ENCODE data around the gene ZNF611. TPM values are rescaled to one million over a fixed set of nuclear protein-coding genes. Genes with fewer than 3 reads are reported as not detected.
"Not testable (repeated sequence)": the region's sequence is repeated elsewhere in the genome, so short reads cannot be mapped to it uniquely, and the experiment has no call there.

Gene ZNF611
- total and polyA plus RNA-seq, 10 of the 15 experiments (the other 5 are each of a cell fraction or from before 2014, with no cell fraction given) = 1.4 to 16.8 (median 7.6) TPM

DNA sequence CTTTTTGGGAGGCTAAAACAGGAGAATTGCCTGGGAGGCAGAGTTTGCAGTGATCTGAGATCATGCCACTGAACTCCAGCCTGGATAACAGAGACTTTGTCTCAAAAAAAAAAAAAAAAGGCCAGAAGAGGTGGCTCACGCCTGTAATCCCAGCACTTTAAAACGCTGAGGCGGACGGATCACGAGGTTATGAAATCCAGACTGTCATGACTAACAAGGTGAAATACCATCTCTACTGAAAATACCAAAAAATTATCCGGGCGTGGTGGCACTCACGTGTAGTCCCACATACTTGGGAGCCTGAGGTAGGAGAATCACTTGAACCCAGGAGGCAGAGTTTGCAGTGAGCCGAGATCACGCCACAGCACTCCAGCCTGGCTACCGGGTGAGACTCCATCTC, 39.9 kb downstream of the ZNF611 start:
- intact Hi-C loops (cut with micrococcal nuclease; ENCODE audit: unreplicated experiment) = loop anchor here (5.0 kb wide), 3 partner anchors 37 to 93 kb away; partner anchors contain the start of gene ZNF600
- CTCF ChIA-PET = no interaction called here
- POLR2A ChIA-PET = interaction anchor here (0.8 to 0.9 kb wide), 2 partner anchors 21 to 56 kb away, joined by 3 to 5 read pairs; no protein-coding TSS in a partner anchor
- RAD21 ChIA-PET (ENCODE audit: unreplicated experiment) = interaction anchor here (0.8 kb wide), 1 partner anchor 14 kb away, joined by 4 read pairs; no protein-coding TSS in a partner anchor
- Histone ChIP-seq H4K20me1 (ENCODE audit: control insufficient read depth, insufficient read depth) (no peaks in the 10 kb centered on the region), H3K4me1 (ENCODE audit: control insufficient read depth, insufficient read depth, low read length) (peaks cover 7% of the 10 kb centered on the region), H3K4me2 (ENCODE audit: control insufficient read depth, insufficient read depth) (no peak overlapping the region), H3K79me2 (ENCODE audit: control insufficient read depth, insufficient read depth, low read length) (peaks cover 2% of the 10 kb centered on the region), H3K9ac (ENCODE audit: control insufficient read depth, insufficient read depth, low read length) (no peak overlapping the region), H3K4me3 (no peak overlapping the region), H3K36me3 (ENCODE audit: control insufficient read depth in 2 of 2, insufficient read depth in 2 of 2, low read length in 1 of 2) (no peaks in the 10 kb centered on the region), H3K27me3 (replicated peaks in 1 of 2; ENCODE audit: control insufficient read depth in 2 of 2, insufficient read depth in 2 of 2, low read length in 1 of 2) (no peaks in the 10 kb centered on the region), H3K27ac (ENCODE audit: control insufficient read depth, insufficient read depth) (no peak overlapping the region), H3K9me3 (replicated peaks; ENCODE audit: control insufficient read depth, insufficient read depth, low read length) (no peaks in the 10 kb centered on the region; the same call in none of the 3 replicates), H2AFZ (ENCODE audit: control insufficient read depth, low read depth, low read length) (no peak overlapping the region)
- FAIRE-seq = no peak
- BruUV-seq (replicated peaks) = no TSS peak
- DNase-seq (ENCODE audit: low read depth, low spot score) = no peak
- WGBS (ENCODE audit: insufficient coverage, insufficient replicate concordance, low lambda C conversion rate, missing lambda C conversion rate) = 87% methylated on average over 10 of the region's 11 CpGs
- in situ Hi-C loops (cut with MboI) = no loop called here
- TF ChIP-seq TCF7 (IDR thresholded peaks at IDR 0.05; ENCODE audit: borderline replicate concordance) (no peak), NRF1 (conservative IDR thresholded peaks at IDR 0.05; ENCODE audit: low read depth, low read length) (no peak), SMAD5 (IDR thresholded peaks at IDR 0.05; ENCODE audit: low read depth) (no peak), ZBTB33 (IDR thresholded peaks at IDR 0.05) (no peak)
- no peak for ATAC-seq
- SMC1A ChIA-PET (ENCODE audit: uncharacterized antibody, unreplicated experiment) = no interaction called here

GRCh38 chr19:52694281-52694680, 40.6 kb downstream of the ZNF611 start:
- BruUV-seq (replicated peaks); H3K4me1 ChIP-seq (ENCODE audit: control insufficient read depth, insufficient read depth, low read length); ATAC-seq; FAIRE-seq; DNase-seq (ENCODE audit: low read depth, low spot score); H3K79me2 ChIP-seq (ENCODE audit: control insufficient read depth, insufficient read depth, low read length); H4K20me1 ChIP-seq (ENCODE audit: control insufficient read depth, insufficient read depth); H3K9me3 ChIP-seq (replicated peaks; ENCODE audit: control insufficient read depth, insufficient read depth, low read length); H3K4me3 ChIP-seq; H3K27me3 ChIP-seq (replicated peaks in 1 of 2; ENCODE audit: control insufficient read depth in 2 of 2, insufficient read depth in 2 of 2, low read length in 1 of 2); H3K36me3 ChIP-seq (ENCODE audit: control insufficient read depth in 2 of 2, insufficient read depth in 2 of 2, low read length in 1 of 2); SMC1A ChIA-PET (ENCODE audit: uncharacterized antibody, unreplicated experiment); in situ Hi-C loops (cut with MboI); H3K27ac ChIP-seq (ENCODE audit: control insufficient read depth, insufficient read depth); H3K9ac ChIP-seq (ENCODE audit: control insufficient read depth, insufficient read depth, low read length); H2AFZ ChIP-seq (ENCODE audit: control insufficient read depth, low read depth, low read length); POLR2A ChIA-PET; H3K4me2 ChIP-seq (ENCODE audit: control insufficient read depth, insufficient read depth): not testable (repeated sequence)
- TF ChIP-seq IKZF2 (IDR thresholded peaks at IDR 0.05) (peak in 1 of 2 experiments; percentile 40; a peak in 1 of 4 replicates), IKZF1 (conservative IDR thresholded peaks at IDR 0.05) (0 out of 2 replicates have a peak, but pooled peaks have one; percentile 16), MTA2 (IDR thresholded peaks at IDR 0.05; ENCODE audit: low read depth) (peak; percentile 39; the same call in 1 of the 2 replicates), SPI1 (IDR thresholded peaks at IDR 0.05; ENCODE audit: borderline replicate concordance, insufficient read depth, low read depth, low read length) (peak; percentile 44; the same call in 1 of the 2 replicates)
- intact Hi-C loops (cut with micrococcal nuclease; ENCODE audit: unreplicated experiment) = loop anchor here (5.0 kb wide), 3 partner anchors 38 to 93 kb away; partner anchors contain the start of gene ZNF600
- WGBS (ENCODE audit: insufficient coverage, insufficient replicate concordance, low lambda C conversion rate, missing lambda C conversion rate) = 3% methylated on average over 3 of the region's 3 CpGs
- ChIA-PET CTCF (interaction anchor here (1.4 kb wide), 1 partner anchor 43 kb away, joined by 3 read pairs; no protein-coding TSS in a partner anchor), RAD21 (ENCODE audit: unreplicated experiment) (interaction anchor here (0.7 to 0.8 kb wide), 2 partner anchors 13 to 192 kb away, joined by 3 to 4 read pairs; no protein-coding TSS in a partner anchor)
